H1 (cell line): Measurements from ENCODE around the gene EIF1B. TPM values are rescaled to one million over a fixed set of nuclear protein-coding genes. Genes with fewer than 3 reads are reported as not detected.

Source experiments
- CTCF ChIA-PET: fragments of 300-600 bp; sonication (Branson Sonifier 250); formaldehyde crosslinking; loops from one replicate; lab custom pipeline; 2021; ENCODE audit not compliant: partially characterized antibody; lab: Charles Lee
- POLR2A ChIA-PET: fragments of 300-600 bp; sonication (Branson Sonifier 250); formaldehyde crosslinking; loops from one replicate; lab custom pipeline; 2021; ENCODE audit warnings: inconsistent platforms; ENCODE audit not compliant: partially characterized antibody; lab: Charles Lee
- DNase-seq, 2 experiments: peaks; one replicate each; pipeline versions ENCODE4 v3.0.0 to v3.0.0-alpha.2; 2010 to 2022; ENCODE audit warnings: low spot score in 2 of 2, low read depth in 1 of 2, mixed read lengths in 1 of 2
- FAIRE-seq: peaks from 2 replicates; lab custom pipeline; 2011; peaks lifted over from hg19 to GRCh38; lab: Jason Lieb, UNC
- H2AFZ ChIP-seq: 2 replicates; pipeline ENCODE4 v1.8.1; 2012; ENCODE audit warnings: low read length, inconsistent platforms
- H2AK5ac ChIP-seq: 2 replicates; pipeline ENCODE4 v1.6.1; 2013; ENCODE audit warnings: low read depth, low read length
- H2BK120ac ChIP-seq: replicated peaks from 2 replicates; pipeline ENCODE3; 2013; ENCODE audit warnings: low read depth, low read length, inconsistent platforms
- H2BK12ac ChIP-seq: 2 replicates; pipeline ENCODE4 v1.6.1; 2013; ENCODE audit warnings: low read depth, low read length
- H2BK15ac ChIP-seq: 2 replicates; pipeline ENCODE4 v1.6.1; 2013; ENCODE audit warnings: low read length
- H2BK20ac ChIP-seq: 2 replicates; pipeline ENCODE4 v1.6.1; 2013; ENCODE audit warnings: low read length
- H2BK5ac ChIP-seq: 2 replicates; pipeline ENCODE4 v1.6.1; 2013; ENCODE audit warnings: low read depth, low read length
- H3K14ac ChIP-seq: 2 replicates; pipeline ENCODE4 v1.6.1; 2013; ENCODE audit warnings: inconsistent platforms; ENCODE audit not compliant: insufficient read length
- H3K18ac ChIP-seq: 2 replicates; pipeline ENCODE4 v1.6.1; 2013; ENCODE audit warnings: low read length; ENCODE audit errors: extremely low read depth
- H3K23ac ChIP-seq: 2 replicates; pipeline ENCODE4 v1.6.1; 2013; ENCODE audit warnings: inconsistent platforms; ENCODE audit not compliant: insufficient read length
- H3K23me2 ChIP-seq: 2 replicates; pipeline ENCODE4 v1.6.1; 2013; ENCODE audit warnings: low read depth, low read length
- H3K27ac ChIP-seq: 2 replicates; pipeline ENCODE4 v1.6.1; 2011; ENCODE audit warnings: low read depth, low read length, inconsistent platforms
- H3K27me3 ChIP-seq, 4 experiments: replicated peaks in 1 of 4; 1 replicate in 1 of 4; 2 replicates in 3 of 4; pipeline versions ENCODE4 v1.6.1 to v1.8.1; 2011 to 2013; ENCODE audit warnings: low read length in 3 of 4, mild to moderate bottlenecking in 3 of 4, inconsistent platforms in 2 of 4, mixed read lengths in 2 of 4, moderate library complexity in 1 of 4; ENCODE audit not compliant: control insufficient read depth in 3 of 4, insufficient read depth in 3 of 4; ENCODE audit errors: extremely low read depth in 1 of 4
- H3K36me3 ChIP-seq, 4 experiments: 2 replicates each; pipeline versions ENCODE4 v1.6.1 to v1.8.1; 2011 to 2013; ENCODE audit warnings: mild to moderate bottlenecking in 4 of 4, low read length in 3 of 4, moderate library complexity in 2 of 4, control low read depth in 1 of 4, inconsistent platforms in 1 of 4; ENCODE audit not compliant: insufficient read depth in 4 of 4, control insufficient read depth in 2 of 4
- H3K4ac ChIP-seq: replicated peaks from 2 replicates; pipeline ENCODE3; 2013; ENCODE audit warnings: low read length, low read depth, mixed read lengths, inconsistent platforms; ENCODE audit not compliant: insufficient read length
- H3K4me1 ChIP-seq, 4 experiments: replicated peaks in 1 of 4; 1 replicate in 1 of 4; 2 replicates in 3 of 4; pipeline versions ENCODE4 v1.6.1 to v1.8.1; 2011 to 2013; ENCODE audit warnings: low read length in 3 of 4, inconsistent platforms in 2 of 4, mixed read lengths in 1 of 4; ENCODE audit not compliant: insufficient read depth in 4 of 4, control insufficient read depth in 3 of 4
- H3K4me2 ChIP-seq, 2 experiments: 2 replicates each; pipeline versions ENCODE4 v1.6.1 to v1.8.1; 2011 to 2013; ENCODE audit warnings: low read depth in 2 of 2, low read length in 2 of 2, control low read depth in 1 of 2, inconsistent platforms in 1 of 2, mild to moderate bottlenecking in 1 of 2; ENCODE audit not compliant: insufficient read depth in 1 of 2
- H3K4me3 ChIP-seq, 4 experiments: fragments of 200-600, 300-600 bp in 1 of 4; sonication (generic), shearing (Covaris generic), sonication (Bioruptor Twin) in 1 of 4; 2 replicates each; pipeline versions ENCODE4 v1.5.1 to v1.8.1; 2011 to 2016; ENCODE audit warnings: low read length in 4 of 4, low read depth in 3 of 4, control low read depth in 2 of 4, inconsistent platforms in 2 of 4, mild to moderate bottlenecking in 2 of 4, mixed read lengths in 1 of 4, moderate library complexity in 1 of 4; ENCODE audit not compliant: insufficient read depth in 2 of 4; ENCODE audit errors: extremely low read depth in 1 of 4
- H3K56ac ChIP-seq: replicated peaks from 2 replicates; pipeline ENCODE3; 2013; ENCODE audit warnings: low read depth, mild to moderate bottlenecking, mixed read lengths, low read length, inconsistent platforms; ENCODE audit not compliant: insufficient read length
- H3K79me1 ChIP-seq: 2 replicates; pipeline ENCODE4 v1.6.1; 2013; ENCODE audit warnings: low read depth, low read length, control low read depth
- H3K79me2 ChIP-seq, 2 experiments: 2 replicates each; pipeline versions ENCODE4 v1.6.1 to v1.8.1; 2012 to 2013; ENCODE audit warnings: low read length in 2 of 2, mild to moderate bottlenecking in 2 of 2, inconsistent platforms in 1 of 2; ENCODE audit not compliant: insufficient read depth in 2 of 2, control insufficient read depth in 1 of 2
- H3K9ac ChIP-seq, 4 experiments: replicated peaks in 1 of 4; 1 replicate in 1 of 4; 2 replicates in 3 of 4; pipeline versions ENCODE4 v1.6.1 to v1.8.1; 2011 to 2013; ENCODE audit warnings: low read depth in 3 of 4, low read length in 3 of 4, control low read depth in 2 of 4, mild to moderate bottlenecking in 2 of 4, moderate library complexity in 2 of 4, inconsistent platforms in 1 of 4; ENCODE audit errors: extremely low read depth in 1 of 4
- H3K9me3 ChIP-seq, 2 experiments: 2 replicates each; pipeline versions ENCODE4 v1.6.1 to v1.8.1; 2012 to 2013; ENCODE audit warnings: mild to moderate bottlenecking in 2 of 2, moderate library complexity in 2 of 2, control low read depth in 1 of 2, inconsistent platforms in 1 of 2, low read depth in 1 of 2, low read length in 1 of 2, mixed read lengths in 1 of 2; ENCODE audit not compliant: insufficient read depth in 2 of 2
- H4K20me1 ChIP-seq, 2 experiments: replicated peaks in 1 of 2; 2 replicates each; pipeline versions ENCODE3 to v1.8.1; 2011 to 2013; ENCODE audit warnings: inconsistent platforms in 2 of 2, low read length in 2 of 2, mild to moderate bottlenecking in 1 of 2; ENCODE audit not compliant: insufficient read depth in 2 of 2, control insufficient read depth in 1 of 2
- H4K5ac ChIP-seq: 2 replicates; pipeline ENCODE4 v1.6.1; 2013; ENCODE audit warnings: low read length, low read depth, mixed read lengths, inconsistent platforms; ENCODE audit not compliant: insufficient read length
- H4K8ac ChIP-seq: 2 replicates; pipeline ENCODE4 v1.8.0; 2013; ENCODE audit warnings: mild to moderate bottlenecking, moderate library complexity, low read length, inconsistent platforms; ENCODE audit not compliant: insufficient read depth; ENCODE audit errors: extremely low read depth
- H4K91ac ChIP-seq: replicated peaks from 2 replicates; pipeline ENCODE3; 2013; ENCODE audit warnings: low read length, mixed read lengths, inconsistent platforms; ENCODE audit not compliant: insufficient read length
- ASH2L ChIP-seq: fragments of 200-600, 300-600 bp; sonication (generic); IDR thresholded peaks from one replicate; pipeline ENCODE4 v1.7.1; 2017; ENCODE audit warnings: low read length
- CREB1 ChIP-seq: IDR thresholded peaks from 2 replicates; pipeline ENCODE4 v1.6.1; 2012; ENCODE audit warnings: inconsistent platforms
- FOSL1 ChIP-seq: IDR thresholded peaks from 2 replicates; pipeline ENCODE4 v1.6.1; 2011; ENCODE audit warnings: mild to moderate bottlenecking, low read depth, low read length, moderate library complexity; ENCODE audit not compliant: insufficient read depth
- KDM5A ChIP-seq: fragments of 200-600 bp; IDR thresholded peaks from 2 replicates; pipeline ENCODE4 v1.7.1; 2012; ENCODE audit warnings: mild to moderate bottlenecking, low read length, inconsistent platforms, mixed read lengths
- PHF8 ChIP-seq: fragments of 200-600 bp; sonication (generic); conservative IDR thresholded peaks from 2 replicates; pipeline ENCODE4 v1.7.1; 2012; ENCODE audit warnings: low read depth, mild to moderate bottlenecking, inconsistent platforms, low read length, moderate library complexity
- POLR2AphosphoS5 ChIP-seq: IDR thresholded peaks from 2 replicates; pipeline ENCODE4 v1.6.1; 2011; ENCODE audit warnings: low read depth, low read length
- RBBP5 ChIP-seq: IDR thresholded peaks from 2 replicates; pipeline ENCODE4 v1.7.1; 2012; ENCODE audit warnings: low read depth, mild to moderate bottlenecking, inconsistent platforms, low read length, moderate library complexity, borderline replicate concordance
- RFX5 ChIP-seq: IDR thresholded peaks from 2 replicates; pipeline ENCODE4 v1.6.1; 2011; ENCODE audit warnings: low read depth, low read length, improper control_type of control experiment, borderline replicate concordance
- TAF1 ChIP-seq: IDR thresholded peaks from 2 replicates; pipeline ENCODE4 v1.6.1; 2011; ENCODE audit warnings: mild to moderate bottlenecking, low read depth, low read length
- YY1 ChIP-seq: IDR thresholded peaks from 2 replicates; pipeline ENCODE4 v1.6.1; 2011; ENCODE audit warnings: low read depth, mild to moderate bottlenecking, low read length
- WGBS, 2 experiments: shearing (Covaris generic) in 1 of 2; methylation state at CpG; one replicate each; pipeline versions ENCODE4 v1.1.6 to v1.1.7; 2013 to 2015; ENCODE audit warnings: low lambda C conversion rate in 2 of 2, mixed read lengths in 2 of 2, inconsistent platforms in 1 of 2, low coverage in 1 of 2, missing lambda C conversion rate in 1 of 2; ENCODE audit not compliant: insufficient replicate concordance in 2 of 2, insufficient coverage in 1 of 2, insufficient read length in 1 of 2; ENCODE audit errors: extremely low coverage in 1 of 2, missing lambda C conversion rate in 1 of 2; 5-methylcytosine and 5-hydroxymethylcytosine counted together
- polyA plus RNA-seq, 7 experiments: library from polyadenylated mRNA; depleted of rRNA in 3 of 7; stranded (reverse) in 5 of 7; unstranded in 2 of 7; fragments of >200 nt in 5 of 7; fragments of 200-250 nt in 2 of 7; gene quantifications; 1 replicate in 5 of 7; 2 replicates in 1 of 7; 4 replicates in 1 of 7; pipeline versions ENCODE4 v1.2.1 to v1.2.3, GENCODE V29; 2011 to 2013; ENCODE audit warnings: missing spikeins in 2 of 7, mixed read lengths in 2 of 7
- total RNA-seq: library from RNA; stranded (reverse); fragmentation: NEBNext Ultra II Directional; extraction: Animal tissue kit (Norgen Biotek cat#: 25700); gene quantifications from 2 replicates; pipeline ENCODE4 v1.2.1, GENCODE V29; 2021

EIF1B gene
- total and polyA plus RNA-seq, 2 of the 8 experiments (the other 6 are each of a cell fraction or from before 2014, with no cell fraction given): 42.4 to 115 TPM

GRCh38 chr3:40309925-40310695 lies 603 bp downstream of the EIF1B start:
- H2BK120ac ChIP-seq: no peak overlapping the region
- peak overlapping the region; percentile 73; the same call in 1 of the 2 replicates for H3K18ac ChIP-seq
- no peak overlapping the region for H2AFZ ChIP-seq
- H2BK5ac ChIP-seq: peak overlapping the region; percentile 72
- no peaks in the 10 kb centered on the region for H3K79me1 ChIP-seq
- ChIA-PET POLR2A (interaction anchor here (0.7 to 2.2 kb wide), 27 partner anchors 10 to 897 kb away, joined by 3 to 9 read pairs (median 4); partner anchors contain the start of gene RPL14), CTCF (interaction anchor here (0.6 to 16.5 kb wide), 10 partner anchors 9 to 1108 kb away, joined by 3 to 290 read pairs (median 4); no protein-coding TSS in a partner anchor)
- H3K36me3 ChIP-seq: peaks cover 4 to 40% (median 16%) of the 10 kb centered on the region in 4 experiments; a peak in 5 of 8 replicates
- H2BK12ac ChIP-seq: no peak overlapping the region
- peaks cover 0 to 17% of the 10 kb centered on the region in 2 experiments; a peak in 3 of 4 replicates for H3K79me2 ChIP-seq
- 2% methylated on average over 44 of the region's 49 CpGs; no CpG with 5 or more reads in 1 of the 2 experiments for WGBS, 2 experiments
- no peak overlapping the region for H3K14ac ChIP-seq
- FAIRE-seq: no peak
- no peaks in the 10 kb centered on the region for H3K23me2 ChIP-seq
- H3K27ac ChIP-seq: peak overlapping the region; percentile 94
- no peak overlapping the region for H2BK15ac ChIP-seq
- no peak overlapping the region for H3K4ac ChIP-seq
- H2BK20ac ChIP-seq: no peak overlapping the region
- no peak overlapping the region for H4K91ac ChIP-seq
- no peaks in the 10 kb centered on the region for H3K27me3 ChIP-seq
- no peaks in the 10 kb centered on the region for H4K20me1 ChIP-seq
- peak overlapping the region; percentile 98; the same call in 1 of the 2 replicates for H4K8ac ChIP-seq
- no peak overlapping the region for H2AK5ac ChIP-seq
- H3K9ac ChIP-seq: peak overlapping the region; percentile 94 to 96 (median 94)
- H3K4me1 ChIP-seq: peaks cover 3 to 5% (median 4%) of the 10 kb centered on the region in 4 experiments; a peak in 4 of 7 replicates
- peak overlapping the region; percentile 64 to 78 for H3K4me2 ChIP-seq
- no peak overlapping the region for H3K23ac ChIP-seq
- no peaks in the 10 kb centered on the region for H3K9me3 ChIP-seq
- TF ChIP-seq RFX5 (no peak), TAF1 (no peak), ASH2L (peak; percentile 67), PHF8 (peak; percentile 37; the same call in 1 of the 2 replicates), FOSL1 (no peak), YY1 (peak; percentile 84; the same call in 1 of the 2 replicates), RBBP5 (peak; percentile 66), KDM5A (no peak), CREB1 (no peak), POLR2AphosphoS5 (peak; percentile 84)
- TF ChIP-seq, all 59 proteins: peak for 5
- DNase-seq: peak in 1 of 2 experiments; percentile 76
- peak overlapping the region; percentile 62 for H4K5ac ChIP-seq
- H3K56ac ChIP-seq: peak overlapping the region; percentile 51
- H3K4me3 ChIP-seq: peak overlapping the region; percentile 93 to 98 (median 96)
